HG03066 (cell line): ENCODE data around the gene CTTNBP2.

Experiments
- ATAC-seq: cut with Tn5 transposase; IDR thresholded peaks from one replicate; pipeline ENCODE4 v1.9.1; 2021; ENCODE audit warnings: low read depth; ENCODE audit not compliant: unreplicated experiment

The CTTNBP2 gene

DNA sequence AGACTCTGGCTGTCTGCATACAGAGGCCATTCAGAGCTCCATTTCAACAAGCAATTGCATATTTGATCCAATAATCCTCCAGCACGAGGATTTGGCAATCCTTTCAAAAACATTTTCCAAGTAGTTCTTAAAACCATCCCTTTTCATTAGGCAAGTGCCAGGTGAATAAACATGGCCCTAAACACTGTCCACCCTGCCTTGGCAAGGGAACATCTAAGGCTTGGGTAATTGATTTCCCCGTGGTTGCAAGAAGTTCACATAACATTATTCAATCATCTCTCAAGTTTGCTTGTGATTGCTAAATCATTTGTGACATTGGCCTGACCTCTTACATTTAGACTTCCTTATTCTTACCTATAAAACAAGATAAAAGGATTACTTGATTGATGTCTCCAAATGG, 175.2 kb downstream of the CTTNBP2 start:
- no peak for ATAC-seq

GRCh38 chr7:117692338-117692737, 180.9 kb downstream of the CTTNBP2 start:
- ATAC-seq, result no peak

GRCh38 chr7:117690147-117690546, 183.1 kb downstream of the CTTNBP2 start:
- no peak for ATAC-seq

GRCh38 chr7:117689406-117689805, 183.8 kb downstream of the CTTNBP2 start:
- ATAC-seq, result no peak

- ATAC-seq, result no peak
Observed at GRCh38 chr7:117688126-117688525, 185.1 kb downstream of the CTTNBP2 start.

- no peak for ATAC-seq
Observed at GRCh38 chr7:117686311-117686935, 186.8 kb downstream of the CTTNBP2 start.

DNA sequence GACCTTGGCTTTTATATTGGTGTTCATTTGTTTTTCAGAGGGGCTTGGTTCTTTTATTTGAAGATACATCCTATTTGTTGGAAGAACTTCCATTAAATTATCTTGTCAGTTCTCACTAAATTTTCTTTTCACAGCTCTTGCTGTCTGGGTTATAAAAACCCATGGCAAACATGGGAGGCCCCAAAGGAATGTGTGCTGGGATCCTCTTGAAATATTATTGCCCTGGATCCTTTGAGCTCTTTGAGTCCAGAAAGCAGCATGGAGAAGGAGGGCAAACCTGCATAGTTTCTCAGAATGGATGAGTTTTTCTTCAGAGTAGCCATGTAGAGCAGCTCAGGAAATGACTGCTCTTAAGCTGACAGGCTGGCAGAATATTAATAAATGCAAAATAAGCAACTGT, 187.4 kb downstream of the CTTNBP2 start:
- no peak for ATAC-seq

DNA sequence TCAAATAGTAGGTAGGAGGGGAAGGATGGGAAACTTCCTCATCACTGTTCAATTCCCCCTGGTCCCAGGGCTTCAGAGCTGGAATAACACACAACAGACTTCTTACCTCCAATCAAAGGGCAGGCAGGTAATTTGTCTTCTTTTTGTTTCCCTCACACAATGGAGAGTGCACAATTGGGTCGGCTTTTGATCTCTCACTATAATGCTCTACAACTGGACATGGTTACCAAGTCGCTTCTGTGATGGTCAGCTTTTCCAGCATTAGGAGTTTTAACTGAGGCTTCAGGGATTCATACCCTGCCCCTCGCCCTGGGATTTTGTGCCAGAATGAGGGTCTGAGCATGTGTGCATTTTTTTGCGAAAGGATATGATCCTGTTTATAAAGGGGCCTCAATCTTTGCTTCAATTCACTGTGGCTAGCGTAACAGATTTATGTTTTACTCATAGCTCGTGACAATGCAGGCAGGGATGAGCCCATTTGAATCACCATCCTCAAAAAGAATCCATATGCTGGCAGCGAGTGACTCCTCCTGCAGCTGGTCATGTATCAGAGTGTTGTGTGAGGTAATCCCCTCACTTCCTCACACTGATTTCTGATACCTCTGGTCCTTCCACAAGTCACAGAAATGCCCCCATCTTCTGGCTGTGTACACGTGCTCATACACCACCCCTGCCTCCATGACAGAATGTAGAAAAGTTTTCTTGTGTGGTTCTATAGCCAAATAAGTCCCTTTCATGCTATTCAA, 189.6 kb downstream of the CTTNBP2 start:
- ATAC-seq, result no peak

- ATAC-seq, result no peak
Observed at GRCh38 chr7:117682681-117683385, 190.4 kb downstream of the CTTNBP2 start.

- ATAC-seq, result no peak
Observed at GRCh38 chr7:117679120-117679519, 194.1 kb downstream of the CTTNBP2 start.

DNA sequence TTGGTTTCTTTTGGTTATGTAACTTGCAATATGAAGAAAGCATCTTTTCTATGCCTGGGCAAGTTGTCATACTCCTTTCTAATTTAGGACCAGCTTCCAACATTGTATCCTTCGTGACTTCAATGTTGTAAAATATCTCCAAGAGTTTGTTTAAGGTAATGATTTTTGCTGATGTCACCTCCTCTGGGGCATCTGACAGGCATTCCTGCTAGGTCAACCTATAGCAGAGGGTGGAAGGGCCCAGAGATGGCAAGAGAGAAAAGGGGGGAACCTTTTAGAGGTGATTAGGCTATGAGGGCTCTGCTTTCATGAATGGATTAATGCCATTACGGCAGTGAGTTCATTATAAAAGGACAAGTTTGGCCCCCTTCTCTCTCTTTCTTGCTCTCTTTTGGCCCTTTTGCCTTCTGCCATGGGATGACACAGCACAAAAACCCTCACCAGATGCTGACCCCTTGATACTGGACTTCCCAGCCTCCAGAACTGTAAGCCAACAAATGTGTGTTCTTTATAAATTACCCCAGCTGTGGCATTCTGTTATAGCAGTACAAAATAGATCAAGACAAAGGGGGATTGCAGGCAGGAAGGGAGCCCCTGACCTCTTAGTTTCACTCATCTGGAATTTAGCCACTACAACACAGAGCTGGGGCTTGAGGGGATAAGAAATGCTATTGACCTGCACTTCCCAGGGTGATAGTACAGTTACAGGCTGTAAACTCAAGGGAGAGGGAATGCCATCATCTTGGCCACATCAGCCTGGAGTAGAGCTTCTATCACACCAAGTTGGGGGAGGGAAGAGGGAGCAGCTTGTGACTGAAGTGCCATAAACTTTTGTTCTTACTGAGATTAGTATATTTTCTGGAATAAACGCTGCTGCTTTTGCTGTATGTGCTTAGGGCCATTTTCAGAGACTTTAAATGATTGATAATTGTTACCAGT, 197.5 kb downstream of the CTTNBP2 start:
- no peak for ATAC-seq

GRCh38 chr7:117674617-117675016, 198.6 kb downstream of the CTTNBP2 start:
- ATAC-seq, result no peak

GRCh38 chr7:117673839-117674238, 199.4 kb downstream of the CTTNBP2 start:
- no peak for ATAC-seq

GRCh38 chr7:117673367-117673766, 199.9 kb downstream of the CTTNBP2 start:
- ATAC-seq, result no peak

GRCh38 chr7:117672453-117672852, 200.8 kb downstream of the CTTNBP2 start:
- no peak for ATAC-seq

DNA sequence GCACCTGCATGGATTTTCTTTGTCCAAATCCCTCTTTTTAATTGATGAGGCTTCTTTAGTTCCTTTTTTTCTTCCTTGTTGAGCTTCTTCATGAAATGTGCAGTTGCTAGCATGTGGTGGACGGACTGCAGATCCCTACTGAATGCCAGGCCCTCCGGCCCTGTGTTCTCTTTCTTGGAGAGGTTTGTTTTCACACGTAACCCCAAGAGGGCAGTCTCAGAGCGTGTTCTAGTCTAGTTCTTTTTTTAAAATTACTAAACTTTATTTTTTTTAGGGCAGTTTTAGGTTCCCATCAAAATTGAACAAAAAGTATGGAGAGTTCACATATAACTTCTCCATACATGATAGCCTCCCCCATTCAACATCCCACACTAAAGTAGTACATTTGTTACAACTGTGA, 203.4 kb downstream of the CTTNBP2 start:
- no peak for ATAC-seq

- ATAC-seq, result no peak
Observed at GRCh38 chr7:117667456-117667855, 205.8 kb downstream of the CTTNBP2 start.

- ATAC-seq, result no peak
Observed at GRCh38 chr7:117666689-117667088, 206.6 kb downstream of the CTTNBP2 start.

DNA sequence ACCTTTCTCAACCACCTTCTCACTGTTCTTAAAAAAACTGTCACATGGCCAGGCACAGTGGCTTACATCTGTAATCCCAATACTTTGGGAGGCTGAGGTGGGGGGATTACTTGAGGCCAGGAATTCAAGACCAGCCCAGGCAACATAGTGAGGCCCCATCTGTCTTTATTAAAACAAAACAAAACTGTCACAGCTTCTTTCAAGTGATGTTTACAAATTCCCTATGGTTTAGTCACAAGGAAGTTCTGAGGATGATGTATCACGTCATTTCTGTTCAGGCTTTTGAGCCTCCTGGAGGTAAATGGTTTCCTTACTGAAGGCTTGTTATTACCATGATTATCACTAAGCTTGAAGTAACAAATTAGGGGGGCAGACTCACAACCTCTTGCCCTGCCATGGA, 207.2 kb downstream of the CTTNBP2 start:
- no peak for ATAC-seq

GRCh38 chr7:117665368-117665767, 207.9 kb downstream of the CTTNBP2 start:
- ATAC-seq, result no peak

DNA sequence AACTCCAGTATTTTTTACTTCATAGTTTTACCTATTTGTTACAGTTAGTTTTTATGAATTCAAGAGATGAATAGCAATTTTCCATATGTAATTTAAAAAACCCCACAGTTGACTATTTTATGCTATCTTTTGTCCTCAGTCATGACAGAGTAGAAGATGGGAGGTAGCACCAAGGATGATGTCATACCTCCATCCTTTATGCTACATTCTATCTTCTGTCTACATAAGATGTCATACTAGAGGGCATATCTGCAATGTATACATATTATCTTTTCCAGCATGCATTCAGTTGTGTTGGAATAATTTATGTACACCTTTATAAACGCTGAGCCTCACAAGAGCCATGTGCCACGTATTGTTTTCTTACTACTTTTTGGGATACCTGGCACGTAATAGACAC, 209.2 kb downstream of the CTTNBP2 start:
- no peak for ATAC-seq
